NCI-H2107 treated with DMSO at 0.1 percent for 48 hours (cell line): Measurements from ENCODE around the gene KIF5C.
A peak's percentile ranks its signal among the peaks of the same experiment; 100 is the strongest.

Experiments
- DNase-seq: peaks from one replicate; lab custom pipeline; 2025; ENCODE audit not compliant: unreplicated experiment; lab: John Stamatoyannopoulos, UW

KIF5C gene

DNA sequence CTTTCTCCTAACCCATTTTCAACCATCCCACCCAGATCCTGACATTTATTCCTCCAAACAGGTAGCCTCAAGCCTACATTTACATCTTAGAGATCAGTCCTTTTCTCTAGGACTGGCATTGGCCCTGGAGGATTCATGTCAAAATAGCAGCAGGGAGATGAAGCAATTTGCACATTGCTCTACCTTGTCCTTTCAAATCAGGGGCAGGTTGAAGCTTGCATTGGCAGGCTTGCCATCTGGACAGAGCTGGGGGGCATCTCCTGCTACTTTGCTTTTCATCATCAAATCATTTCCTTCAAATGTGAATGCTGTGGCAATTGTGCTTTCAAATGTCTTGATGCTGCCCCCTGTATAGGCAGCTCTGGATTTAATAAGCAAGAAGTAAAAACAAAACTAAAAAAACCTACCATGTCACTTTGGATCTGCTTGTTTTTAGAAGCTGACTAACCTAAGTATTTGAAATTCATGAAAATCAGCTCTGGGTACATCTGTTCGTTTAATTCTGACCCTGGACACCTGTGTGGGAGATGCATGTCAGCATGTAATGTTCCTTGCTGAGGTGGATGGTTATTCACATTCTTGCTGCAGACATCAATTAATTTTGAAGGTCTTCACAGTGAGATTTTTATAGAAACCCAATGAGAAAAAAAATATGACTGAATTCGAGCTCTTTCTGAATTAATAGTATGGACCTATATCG, 47.9 kb downstream of the KIF5C start:
- DNase-seq, result no peak

DNA sequence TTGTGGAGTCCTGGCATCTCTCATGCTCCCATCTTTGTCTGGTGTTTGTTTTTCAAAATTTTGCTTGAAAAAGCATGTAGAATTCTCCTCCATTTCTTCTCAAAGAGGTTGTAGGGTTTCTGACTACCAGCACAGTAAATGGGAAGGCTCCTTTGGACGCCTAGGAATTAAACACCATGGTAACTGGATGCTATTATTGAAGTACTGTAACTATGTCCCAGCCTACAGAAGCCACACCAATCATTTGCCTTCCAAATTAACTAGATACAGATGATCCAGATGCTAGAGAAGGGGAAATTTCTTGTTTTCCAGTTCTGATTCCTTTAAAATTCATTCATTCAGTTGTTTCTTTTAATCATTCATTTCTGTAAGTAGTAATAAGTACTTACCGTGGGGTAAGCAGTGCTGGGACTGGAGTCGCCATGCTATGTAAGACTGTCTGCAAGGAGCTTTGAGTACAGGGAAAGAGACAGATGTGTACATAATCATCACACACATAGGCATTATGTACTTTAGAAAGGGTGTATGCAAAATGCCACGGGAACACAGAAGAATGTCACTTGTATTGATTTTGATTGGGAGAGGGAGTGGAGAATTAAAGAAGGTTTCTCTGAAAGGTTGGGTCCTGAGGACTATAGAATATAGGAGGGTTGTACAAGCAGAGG, 49.6 kb downstream of the KIF5C start:
- DNase-seq, result no peak

DNA sequence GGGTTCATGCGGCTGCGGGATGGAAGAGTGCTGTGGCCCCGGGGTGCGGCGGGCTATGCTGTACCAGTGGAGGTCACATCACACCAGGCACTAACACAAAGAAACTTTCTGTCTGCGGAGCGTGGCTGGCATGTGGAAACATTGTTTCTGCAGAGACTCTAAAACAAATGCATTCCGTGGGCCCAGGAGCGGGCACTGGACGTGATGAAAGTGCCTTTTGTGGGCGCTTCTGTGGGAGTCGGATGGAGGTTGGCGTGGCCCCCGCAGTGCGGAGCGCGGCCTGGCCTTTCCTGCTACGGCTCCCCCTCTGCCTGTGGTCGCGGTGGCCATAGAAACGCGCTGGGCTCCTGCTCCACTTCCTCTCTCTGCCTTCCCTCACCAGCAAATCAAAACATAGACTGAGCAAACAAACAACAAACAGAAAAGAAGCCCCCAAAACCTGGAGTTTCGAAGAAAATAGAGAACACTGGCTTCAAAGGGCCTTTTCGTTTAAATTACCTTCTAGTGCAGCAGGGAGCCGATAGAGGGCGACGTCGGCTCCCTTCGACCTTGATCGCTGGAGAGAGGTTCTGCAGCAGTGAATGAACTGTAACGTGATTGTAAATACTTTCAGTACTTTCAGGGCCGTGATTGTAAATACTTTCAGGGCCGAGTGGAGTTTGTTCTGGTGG, 51.4 kb downstream of the KIF5C start:
- no peak for DNase-seq

DNA sequence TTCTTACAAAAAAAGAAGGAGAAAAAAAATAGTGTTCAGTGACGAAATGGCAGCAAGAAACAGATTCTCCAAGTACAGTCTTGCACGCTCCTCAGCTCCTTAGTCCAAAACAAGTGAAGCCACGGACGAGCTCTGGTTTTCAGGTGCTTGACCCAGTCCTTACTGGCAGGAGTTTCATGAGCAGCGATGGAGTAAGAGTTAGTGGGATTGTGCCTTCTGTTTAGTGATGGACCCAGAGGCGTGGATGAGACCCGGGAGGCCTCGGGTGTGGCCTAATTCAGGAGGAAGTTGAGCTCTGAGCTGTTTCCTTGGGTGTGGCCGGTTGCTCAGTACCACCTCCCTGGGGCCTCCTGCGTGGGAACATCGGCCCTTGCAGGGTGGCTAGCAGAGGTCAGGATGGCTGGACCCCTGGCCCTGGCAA, 52.0 kb downstream of the KIF5C start:
- DNase-seq, result no peak

DNA sequence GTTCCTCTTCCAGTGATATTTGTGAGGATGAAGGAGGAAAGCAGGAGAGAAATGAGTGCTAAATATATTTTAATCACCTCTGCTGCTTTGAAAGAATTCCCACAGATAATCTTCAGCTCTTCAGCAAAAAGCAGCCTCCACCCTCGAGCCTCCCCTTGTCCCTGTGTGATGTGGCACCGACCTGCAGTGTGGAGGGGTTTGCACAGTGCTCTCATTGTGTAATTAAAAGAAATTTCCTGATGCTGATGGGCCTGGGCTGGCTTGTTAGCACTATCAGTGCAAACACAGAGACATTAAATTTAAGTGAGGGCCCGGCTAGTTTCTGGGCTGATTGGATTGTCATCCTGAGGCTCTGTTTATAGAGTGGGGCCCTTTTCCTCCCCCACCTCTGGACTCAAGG, 53.4 kb downstream of the KIF5C start:
- no peak for DNase-seq

DNA sequence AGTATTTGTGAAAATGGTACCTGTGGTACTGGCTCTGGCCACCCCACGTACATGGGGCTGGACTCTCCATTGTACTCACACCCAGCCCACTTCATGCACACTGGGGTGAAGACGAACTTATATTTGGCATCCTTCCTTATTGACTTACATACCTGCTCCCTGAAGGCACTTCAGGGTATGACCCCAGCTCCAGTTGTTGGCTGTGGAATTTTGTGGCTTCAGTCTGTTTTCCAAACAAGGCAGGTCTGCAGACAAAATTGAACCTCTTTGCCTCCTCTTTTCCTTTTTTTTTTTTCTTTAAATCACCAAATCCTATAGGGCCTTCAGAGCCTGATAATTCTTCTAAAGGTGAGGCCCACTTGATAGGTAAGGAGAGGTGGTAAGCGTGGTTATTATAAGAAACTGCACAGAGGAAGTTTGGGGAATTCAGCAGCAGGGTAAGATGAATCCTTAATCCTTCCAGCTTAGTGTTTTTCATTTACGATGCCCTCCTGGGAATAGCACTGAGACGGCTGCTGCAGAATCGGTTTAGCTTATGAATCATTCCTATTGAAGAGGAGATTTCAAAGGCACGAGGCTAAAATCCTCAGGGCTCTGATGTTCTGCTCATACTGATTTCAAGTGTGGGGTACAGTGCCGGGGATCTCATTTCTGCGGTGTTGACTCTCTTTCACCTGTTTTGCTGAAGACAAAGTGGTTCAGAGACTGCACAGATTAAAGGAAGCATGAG, 55.2 kb downstream of the KIF5C start:
- DNase-seq, result peak; percentile 53

DNA sequence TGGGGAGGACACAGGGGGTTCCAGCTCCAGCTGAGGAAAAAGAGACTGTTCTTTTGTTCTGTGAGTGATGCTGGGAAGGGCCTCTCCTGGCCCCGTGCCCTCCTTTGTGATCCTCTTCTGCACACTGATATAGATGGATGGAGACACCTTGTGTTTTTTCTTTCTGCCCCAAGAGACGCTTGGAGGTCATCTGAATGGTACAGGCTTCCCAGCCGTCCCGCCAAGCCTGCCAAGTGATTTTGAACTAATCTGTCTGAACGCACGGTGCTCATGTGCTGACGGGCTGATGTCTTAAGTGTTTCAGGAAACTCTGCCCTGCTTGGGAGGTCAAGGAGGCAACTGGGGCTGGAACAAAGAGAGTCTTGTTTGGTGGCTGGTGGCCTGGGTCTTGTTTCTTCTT, 57.5 kb downstream of the KIF5C start:
- no peak for DNase-seq

DNA sequence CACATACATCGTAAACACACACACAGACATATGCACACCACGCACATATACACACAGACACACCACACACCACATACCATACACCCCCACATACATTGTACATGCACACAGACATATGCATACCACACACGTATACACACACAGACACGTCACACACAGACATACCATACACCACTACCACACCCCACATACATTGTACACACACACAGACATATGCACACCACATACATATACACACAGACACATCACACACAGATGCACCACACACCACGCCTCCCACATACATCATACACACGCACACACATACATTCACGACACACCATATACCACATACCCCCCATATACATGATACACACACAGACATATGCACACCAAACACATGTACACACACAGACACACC, 58.4 kb downstream of the KIF5C start:
- DNase-seq, result no peak

DNA sequence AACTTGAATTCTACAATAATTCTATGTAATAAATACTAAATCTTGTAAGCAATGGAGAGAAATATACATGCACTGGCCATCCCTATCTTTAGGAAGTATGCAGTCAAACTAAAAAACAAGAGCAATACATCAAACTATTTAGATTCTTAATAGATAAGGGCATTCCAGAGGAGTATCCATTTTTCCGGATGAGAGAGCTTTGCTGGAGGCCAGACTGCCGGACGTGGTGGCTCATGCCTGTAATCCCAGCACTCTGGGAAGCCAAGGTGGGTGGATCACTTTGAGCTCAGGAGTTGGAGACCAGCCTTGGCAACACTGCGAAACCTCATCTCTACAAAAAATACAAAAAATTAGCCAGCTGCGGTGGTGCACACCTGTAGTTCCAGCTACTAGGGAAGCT, 60.8 kb downstream of the KIF5C start:
- no peak for DNase-seq

DNA sequence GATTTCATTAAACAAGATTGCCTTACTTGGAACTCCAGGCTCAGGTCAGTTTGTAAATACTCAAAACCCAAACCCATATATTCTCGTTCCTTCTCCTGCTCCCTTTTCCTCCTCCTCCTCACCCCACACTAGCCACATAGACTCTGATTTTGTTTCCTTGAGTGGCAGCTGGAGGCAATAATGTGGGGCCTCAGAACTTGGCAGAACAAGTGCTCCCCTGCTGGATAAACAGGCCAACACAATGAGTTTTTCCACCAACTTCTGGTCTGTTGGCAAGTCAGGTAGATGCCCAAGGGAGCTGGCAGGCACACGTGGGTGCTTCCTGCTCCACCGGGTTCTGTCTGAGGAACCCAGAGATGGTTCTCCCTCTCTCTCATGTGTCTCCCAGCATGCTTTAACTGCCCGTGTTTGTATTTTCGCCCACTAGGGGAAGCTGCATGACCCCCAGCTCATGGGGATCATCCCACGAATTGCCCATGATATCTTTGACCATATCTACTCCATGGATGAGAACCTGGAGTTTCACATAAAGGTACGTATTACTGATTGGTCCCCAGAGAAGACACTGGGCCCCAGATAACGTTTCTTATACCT, 61.9 kb downstream of the KIF5C start:
- no peak for DNase-seq

DNA sequence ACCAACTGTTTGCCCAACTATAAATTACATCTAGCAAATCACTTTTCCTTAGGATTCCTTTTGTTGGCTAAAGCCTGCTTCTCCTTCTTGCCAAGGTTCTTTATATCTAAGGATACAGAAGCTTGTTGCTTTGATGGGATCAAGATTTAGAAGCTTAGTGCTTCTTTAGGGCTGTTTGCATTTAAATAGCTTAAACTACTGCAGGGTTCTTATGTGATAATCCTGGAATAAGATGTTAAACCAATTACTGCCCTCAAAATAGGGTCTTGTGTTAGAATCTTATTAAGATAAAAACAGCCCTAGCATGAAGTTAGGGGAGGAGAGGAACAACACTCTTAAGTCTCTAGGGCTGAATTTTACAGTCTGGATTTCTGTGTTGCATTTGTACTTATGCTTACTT, 64.2 kb downstream of the KIF5C start:
- no peak for DNase-seq

DNA sequence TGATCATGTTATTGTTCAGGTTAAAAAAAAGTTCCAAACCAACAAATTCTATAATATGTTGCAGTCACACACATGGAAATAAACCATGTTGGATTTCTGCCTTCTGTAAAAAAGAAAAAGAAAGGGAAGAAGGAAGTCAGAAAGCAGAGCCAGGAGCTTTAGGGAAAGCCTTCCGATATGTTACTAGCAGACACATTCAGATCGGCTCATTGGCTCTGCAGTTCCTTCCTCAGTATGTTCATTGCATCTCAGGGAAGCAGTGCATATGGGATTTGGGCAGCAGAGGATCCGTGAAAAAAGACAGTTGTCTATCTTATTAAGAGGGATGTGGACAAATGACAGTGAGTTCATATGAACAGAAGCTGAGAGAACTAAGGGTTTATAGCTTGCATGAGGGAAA, 68.1 kb downstream of the KIF5C start:
- no peak for DNase-seq

DNA sequence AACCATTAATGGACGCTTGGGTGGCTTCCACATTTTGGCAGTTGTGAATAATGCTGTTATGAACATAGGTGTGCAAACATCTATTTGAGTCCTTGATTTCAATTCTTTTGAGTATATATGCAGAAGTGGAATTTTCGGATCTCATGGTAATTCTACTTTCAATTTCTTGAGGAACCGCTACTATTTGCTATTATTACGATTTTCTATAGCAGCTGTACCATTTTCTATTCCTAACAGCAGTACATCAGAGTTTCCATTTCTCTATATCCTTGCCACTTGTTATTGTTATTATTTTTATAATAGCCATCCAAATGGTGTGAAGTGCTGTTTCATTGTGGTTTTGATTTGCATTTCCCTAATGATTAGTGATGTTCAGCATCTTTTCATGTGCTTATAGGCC, 69.5 kb downstream of the KIF5C start:
- no peak for DNase-seq

DNA sequence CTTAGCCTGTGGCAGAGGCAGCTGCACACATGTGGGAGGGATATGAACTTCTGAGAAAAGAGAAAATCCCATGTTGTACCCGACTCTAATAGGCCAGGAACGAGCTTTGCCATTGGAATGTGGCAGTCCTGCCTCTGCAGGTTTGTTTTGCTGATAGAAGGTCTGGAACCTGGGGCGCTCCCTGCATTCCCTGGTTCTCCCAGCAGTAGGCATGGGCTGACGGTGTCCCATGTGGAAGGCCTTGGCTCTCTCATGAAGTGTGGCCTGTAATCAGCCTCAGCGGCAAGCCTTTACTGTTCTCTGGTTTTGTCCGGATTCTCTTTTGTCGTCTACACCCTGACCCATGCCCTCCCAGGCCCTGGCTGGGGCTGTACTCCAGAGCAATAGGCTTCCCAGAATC, 72.3 kb downstream of the KIF5C start:
- no peak for DNase-seq

DNA sequence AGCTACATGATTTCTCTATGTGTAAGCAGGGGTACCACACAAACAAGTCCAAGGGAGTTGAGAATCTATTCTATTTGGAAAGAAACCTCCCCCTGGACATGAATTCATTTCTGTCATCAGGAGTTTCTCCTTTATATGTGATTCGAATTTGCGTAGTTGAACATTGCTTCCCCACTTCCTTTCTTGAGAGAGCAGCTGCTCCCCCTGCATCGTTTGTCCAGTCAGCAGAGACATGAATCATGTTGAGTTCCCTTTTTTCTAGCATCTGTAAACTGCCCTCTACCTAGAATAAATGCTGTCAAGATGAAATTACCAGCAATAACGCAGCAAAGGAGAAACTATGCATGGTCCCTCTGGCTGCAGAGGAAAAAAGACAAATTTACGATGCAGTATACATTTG, 73.8 kb downstream of the KIF5C start:
- no peak for DNase-seq

DNA sequence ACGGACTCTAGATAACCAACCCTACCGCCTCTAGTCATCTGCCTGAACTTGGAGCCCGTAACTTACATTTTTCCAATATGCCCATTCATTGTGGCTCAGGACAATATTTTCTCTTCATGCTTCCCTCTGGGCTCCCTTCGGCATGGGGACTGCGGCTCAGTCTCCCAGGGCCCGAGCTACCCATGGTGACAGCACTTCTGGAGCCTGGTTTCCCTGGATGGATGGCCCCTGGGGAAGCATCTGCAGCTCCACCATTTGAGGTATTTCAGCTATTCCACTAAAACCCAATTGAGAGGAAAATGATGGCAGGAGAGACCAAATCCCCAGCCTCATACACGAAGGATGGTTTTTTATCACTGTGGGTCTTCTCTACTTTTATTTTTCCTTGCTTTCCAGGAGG, 74.3 kb downstream of the KIF5C start:
- no peak for DNase-seq

DNA sequence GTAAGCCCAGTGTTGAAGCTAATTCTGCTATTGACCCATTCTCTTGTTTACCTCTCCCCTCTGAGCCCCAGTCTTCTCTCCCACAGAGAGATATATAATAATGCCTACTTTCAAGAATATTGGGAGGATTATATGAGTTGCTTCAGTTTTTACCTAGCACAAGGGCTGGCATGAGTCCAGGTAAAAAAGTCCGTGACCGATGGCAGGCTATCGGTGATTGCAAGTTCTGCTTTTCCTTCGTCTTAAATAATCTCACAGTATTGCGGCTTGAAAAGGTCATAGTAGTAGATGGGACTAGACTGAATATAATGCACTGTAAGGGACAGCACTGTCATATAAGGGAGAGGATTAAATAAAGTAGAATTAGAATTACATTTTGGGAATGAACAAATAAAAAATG, 77.6 kb downstream of the KIF5C start:
- DNase-seq, result no peak

DNA sequence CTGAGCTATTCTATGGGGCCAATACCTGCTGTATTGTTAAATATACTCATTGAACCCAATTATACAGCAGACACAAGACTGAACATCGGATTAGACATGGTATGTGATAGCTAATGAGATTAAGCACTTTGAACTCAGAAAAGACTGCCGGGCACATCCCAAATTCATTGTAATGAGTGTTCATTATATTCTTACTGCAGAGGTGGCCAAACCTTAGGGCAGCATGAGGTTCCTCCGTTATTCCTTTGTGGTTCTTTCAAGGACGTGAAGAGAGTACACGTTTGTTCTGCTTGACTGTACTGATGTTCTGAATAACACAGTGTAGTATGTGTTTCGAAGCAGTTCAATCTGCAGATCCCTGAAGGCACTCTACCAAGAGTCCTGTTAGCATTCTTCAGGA, 78.4 kb downstream of the KIF5C start:
- DNase-seq, result no peak

DNA sequence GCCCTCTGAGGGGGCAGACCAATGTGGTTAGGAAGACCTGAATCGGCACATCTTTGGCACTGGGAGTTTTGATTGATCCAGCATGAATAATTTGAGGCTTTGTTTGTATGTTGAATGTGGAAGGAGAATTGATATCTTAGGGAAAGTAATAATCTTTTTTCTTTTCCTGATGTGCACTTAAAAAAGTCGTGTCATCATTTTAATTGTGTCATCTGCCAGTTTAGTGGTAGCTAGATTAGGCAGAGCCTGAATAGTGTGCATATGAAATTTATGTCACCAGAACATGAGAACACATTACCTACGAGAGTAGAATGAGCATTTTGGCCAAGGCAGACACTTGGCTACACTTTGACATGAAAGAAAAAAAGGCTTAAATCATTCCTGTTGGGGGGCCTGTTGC, 79.5 kb downstream of the KIF5C start:
- DNase-seq, result no peak

DNA sequence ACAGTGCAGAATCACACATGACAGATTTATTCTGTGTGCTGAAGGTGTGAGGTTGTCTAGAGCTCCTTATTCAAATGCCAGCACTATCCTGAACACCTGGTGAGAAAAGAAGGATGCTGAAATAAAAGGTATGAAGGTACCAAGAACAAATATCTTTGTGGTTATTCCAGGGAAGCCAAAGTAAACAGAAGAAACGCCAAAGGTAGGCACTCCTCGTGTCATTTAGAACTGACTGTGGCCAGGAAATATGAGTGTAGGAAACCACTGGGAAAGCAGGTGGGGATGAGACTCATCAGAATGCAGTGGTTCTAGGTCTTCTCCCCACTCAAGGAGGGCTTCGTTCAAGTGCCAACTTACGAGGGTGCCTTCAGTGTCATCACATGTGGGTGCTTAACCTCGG, 80.8 kb downstream of the KIF5C start:
- DNase-seq, result peak; percentile 33

DNA sequence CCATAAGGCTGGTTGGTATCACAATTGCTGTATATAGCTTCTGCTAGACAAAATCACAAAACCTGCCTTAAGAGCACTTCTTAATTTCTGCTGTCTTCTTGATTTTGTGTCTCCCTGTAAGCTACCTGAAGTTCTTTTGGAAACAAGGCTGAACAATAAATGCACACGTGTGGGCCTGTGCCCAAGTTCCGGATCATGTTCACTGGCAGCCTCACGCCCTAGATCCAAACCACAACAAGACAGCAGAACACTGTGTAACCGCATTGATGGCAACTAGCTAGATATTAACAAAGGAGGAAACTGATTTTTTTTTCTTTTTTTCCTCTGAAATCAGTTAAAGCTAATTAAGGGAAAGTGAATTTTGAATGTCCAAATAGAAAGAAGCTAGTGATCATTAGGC, 82.0 kb downstream of the KIF5C start:
- no peak for DNase-seq
